Tibial artery (tissue), 4 donors: ENCODE measurements around the gene KCTD6.

Source experiments
- DNase-seq, 2 donors: peaks; one replicate each; pipeline ENCODE4 v3.0.0-alpha.2; 2019
- H3K27ac ChIP-seq, 2 donors: fragments of 200-600 bp; sonication (generic) in 1 of 2; 1 replicate in 1 of 2; 2 replicates in 1 of 2; pipeline ENCODE4 v1.5.1; 2018 to 2019; ENCODE audit warnings: mild to moderate bottlenecking in 1 of 2
- H3K27me3 ChIP-seq, 2 donors: fragments of 200-600 bp; sonication (generic) in 1 of 2; one replicate each; pipeline versions ENCODE4 v1.5.1 to v1.6.0; 2016 to 2019
- H3K36me3 ChIP-seq, 3 donors: fragments of 200-600 bp; sonication (generic) in 2 of 3; one replicate each; pipeline ENCODE4 v1.5.1; 2016 to 2019; ENCODE audit warnings: mild to moderate bottlenecking in 2 of 3
- H3K4me1 ChIP-seq, 4 donors: fragments of 200-600 bp; sonication (generic) in 2 of 4; 1 replicate in 3 of 4; 2 replicates in 1 of 4; pipeline ENCODE4 v1.5.1; 2016 to 2019
- H3K4me3 ChIP-seq, 2 donors: fragments of 200-600 bp; sonication (generic) in 1 of 2; 1 replicate in 1 of 2; 2 replicates in 1 of 2; pipeline ENCODE4 v1.5.1; 2018 to 2019; ENCODE audit warnings: mild to moderate bottlenecking in 2 of 2
- H3K9me3 ChIP-seq, 3 donors: fragments of 200-600 bp; sonication (generic) in 1 of 3; one replicate each; pipeline ENCODE4 v1.5.1; 2016 to 2019
- intact Hi-C: fragments of 100-400 bp; cut with DNase I; formaldehyde crosslinking; loops from one replicate; pipeline ENCODE4 v1.15.0; 2023; ENCODE audit warnings: low total_unique reads
- TF ChIP-seq, protein P1 (sequence below), 2 experiments: fragments of 200-600 bp in 1 of 2; fragments of 450-650 bp in 1 of 2; IDR thresholded peaks; one replicate each; pipeline ENCODE4 v1.5.1; 2017 to 2019; ENCODE audit warnings: antibody characterized with exemption in 2 of 2, mild to moderate bottlenecking in 1 of 2, moderate library complexity in 1 of 2

The KCTD6 gene

DNA sequence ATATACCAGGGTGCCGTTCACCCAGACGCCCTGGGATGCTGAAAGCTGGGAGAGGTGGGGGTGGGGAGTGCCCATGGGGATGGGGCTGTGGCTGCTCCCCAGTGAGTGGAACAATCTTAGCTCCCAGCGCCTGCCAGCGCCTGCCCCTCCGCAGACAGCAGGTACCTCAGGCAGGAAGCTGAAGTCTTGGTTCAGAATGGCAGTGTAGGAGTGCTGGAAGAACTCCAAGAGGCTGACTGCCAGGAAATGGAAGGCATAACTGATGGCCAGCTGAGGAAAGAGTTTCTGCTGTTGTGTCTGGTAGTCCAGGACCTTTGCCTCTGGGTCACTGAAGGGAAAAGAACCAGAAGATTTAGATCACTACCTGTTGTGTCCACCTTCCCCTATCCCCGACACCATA, 36.7 kb downstream of the KCTD6 start:
- no peak overlapping the region for H3K4me3 ChIP-seq
- peaks cover 23 to 80% (median 60%) of the 10 kb centered on the region in 3 donors for H3K36me3 ChIP-seq
- DNase-seq, result no peak
- TF ChIP-seq, protein P1, sequence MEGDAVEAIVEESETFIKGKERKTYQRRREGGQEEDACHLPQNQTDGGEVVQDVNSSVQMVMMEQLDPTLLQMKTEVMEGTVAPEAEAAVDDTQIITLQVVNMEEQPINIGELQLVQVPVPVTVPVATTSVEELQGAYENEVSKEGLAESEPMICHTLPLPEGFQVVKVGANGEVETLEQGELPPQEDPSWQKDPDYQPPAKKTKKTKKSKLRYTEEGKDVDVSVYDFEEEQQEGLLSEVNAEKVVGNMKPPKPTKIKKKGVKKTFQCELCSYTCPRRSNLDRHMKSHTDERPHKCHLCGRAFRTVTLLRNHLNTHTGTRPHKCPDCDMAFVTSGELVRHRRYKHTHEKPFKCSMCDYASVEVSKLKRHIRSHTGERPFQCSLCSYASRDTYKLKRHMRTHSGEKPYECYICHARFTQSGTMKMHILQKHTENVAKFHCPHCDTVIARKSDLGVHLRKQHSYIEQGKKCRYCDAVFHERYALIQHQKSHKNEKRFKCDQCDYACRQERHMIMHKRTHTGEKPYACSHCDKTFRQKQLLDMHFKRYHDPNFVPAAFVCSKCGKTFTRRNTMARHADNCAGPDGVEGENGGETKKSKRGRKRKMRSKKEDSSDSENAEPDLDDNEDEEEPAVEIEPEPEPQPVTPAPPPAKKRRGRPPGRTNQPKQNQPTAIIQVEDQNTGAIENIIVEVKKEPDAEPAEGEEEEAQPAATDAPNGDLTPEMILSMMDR (IDR thresholded peaks at IDR 0.05), result no peak
- no peaks in the 10 kb centered on the region for H3K27me3 ChIP-seq
- peaks cover 0 to 4% (median 3%) of the 10 kb centered on the region in 4 donors for H3K4me1 ChIP-seq
- intact Hi-C loops, result no loop called here
- H3K27ac ChIP-seq, result no peak overlapping the region
- H3K9me3 ChIP-seq, result no peaks in the 10 kb centered on the region

DNA sequence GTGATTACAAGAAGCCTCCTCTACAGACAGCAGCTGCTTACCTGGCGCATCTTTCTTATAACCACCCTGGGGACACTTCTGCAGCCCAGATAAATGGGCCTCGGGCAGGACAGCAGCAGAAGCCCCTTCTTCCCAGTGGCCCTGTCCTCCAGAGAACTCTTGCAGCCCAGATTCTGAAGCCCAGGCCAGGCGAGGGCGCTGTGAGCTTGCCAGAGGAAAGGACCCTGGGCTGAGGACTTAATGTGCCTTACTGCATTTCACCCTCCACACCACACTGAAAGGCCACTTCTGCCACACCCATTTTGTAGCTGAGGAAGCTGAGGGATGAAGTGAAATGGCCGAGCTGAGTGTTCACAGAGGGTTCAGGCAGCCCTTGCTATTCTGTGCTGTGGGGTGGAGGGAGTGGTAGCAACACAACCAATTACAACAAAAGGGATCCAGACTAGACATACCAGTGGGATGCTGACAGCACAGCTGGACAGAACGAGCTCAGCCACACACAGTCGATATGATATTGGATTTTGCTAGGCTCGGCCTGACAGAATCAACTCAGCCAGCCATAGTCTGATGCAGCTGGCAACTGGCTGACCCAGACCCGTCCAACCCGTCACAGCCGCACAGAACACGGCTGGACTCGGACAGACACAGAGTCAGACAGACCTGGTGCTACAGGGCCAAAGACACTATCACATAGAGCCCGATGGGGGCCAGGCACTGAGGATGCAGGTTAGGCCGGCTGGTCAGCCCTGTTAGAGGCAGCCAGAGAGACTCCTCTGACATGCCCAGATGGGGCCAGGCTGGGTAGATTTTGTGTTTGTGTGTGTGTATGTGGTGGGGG, 37.8 kb downstream of the KCTD6 start:
- intact Hi-C loops, result no loop called here
- TF ChIP-seq, protein P1 (IDR thresholded peaks at IDR 0.05), result no peak
- Histone ChIP-seq H3K9me3 (no peaks in the 10 kb centered on the region), H3K27me3 (no peaks in the 10 kb centered on the region), H3K4me1 (peaks cover 0 to 4% (median 3%) of the 10 kb centered on the region in 4 donors), H3K4me3 (no peak overlapping the region), H3K27ac (no peak overlapping the region), H3K36me3 (peaks cover 15 to 79% (median 62%) of the 10 kb centered on the region in 3 donors)
- DNase-seq, result no peak

DNA sequence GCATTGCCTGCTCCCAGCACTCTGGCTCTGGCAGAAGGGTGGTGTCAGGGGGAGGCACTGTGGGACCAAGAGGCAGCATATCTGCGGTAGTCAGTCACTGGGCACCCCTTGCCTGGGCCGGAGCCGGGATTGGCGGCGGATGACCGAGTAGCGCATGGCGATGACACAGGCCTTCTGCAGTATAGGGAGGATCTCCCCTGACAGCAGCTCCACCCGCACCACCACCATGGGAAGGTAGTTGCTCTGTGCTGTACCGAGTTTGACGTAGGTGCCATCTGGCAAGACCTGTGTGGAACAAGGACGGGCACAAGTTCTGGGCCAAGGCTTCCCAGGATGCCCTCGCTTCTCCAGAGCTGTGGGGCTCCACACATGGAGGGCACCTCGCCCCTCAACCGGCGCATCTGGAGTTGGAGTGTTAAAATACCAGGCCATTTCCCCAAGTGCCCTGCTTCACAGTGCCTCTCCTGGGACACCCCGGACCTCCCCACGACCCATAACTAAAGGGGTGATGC, 38.5 kb downstream of the KCTD6 start:
- peaks cover 13 to 75% (median 61%) of the 10 kb centered on the region in 3 donors for H3K36me3 ChIP-seq
- H3K27me3 ChIP-seq, result no peaks in the 10 kb centered on the region
- no peak for DNase-seq
- H3K4me1 ChIP-seq, result peaks cover 0 to 8% (median 5%) of the 10 kb centered on the region in 4 donors
- H3K4me3 ChIP-seq, result no peak overlapping the region
- TF ChIP-seq, protein P1 (IDR thresholded peaks at IDR 0.05), result no peak
- H3K27ac ChIP-seq, result no peak overlapping the region
- intact Hi-C loops, result no loop called here
- H3K9me3 ChIP-seq, result no peaks in the 10 kb centered on the region

DNA sequence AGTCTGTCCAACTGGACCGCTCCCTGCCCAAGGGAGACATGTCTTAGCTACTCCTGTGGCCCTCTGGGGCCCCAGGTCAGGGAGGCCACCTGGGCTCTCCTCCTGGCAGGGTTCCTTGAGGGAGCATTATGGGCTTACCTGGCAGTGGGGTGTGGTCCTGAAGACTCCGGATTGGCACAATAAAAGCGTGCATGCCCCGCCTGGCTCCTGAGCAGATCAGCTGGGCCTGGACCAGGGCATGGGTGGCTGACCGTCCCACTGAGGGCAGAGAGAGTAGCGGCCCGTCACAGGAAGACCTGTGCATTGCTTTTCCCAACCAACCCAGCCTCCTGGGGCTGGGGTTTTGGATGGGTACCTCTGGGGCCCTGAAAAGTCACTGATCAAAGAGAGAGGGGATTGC, 39.7 kb downstream of the KCTD6 start:
- Histone ChIP-seq H3K9me3 (no peaks in the 10 kb centered on the region), H3K4me3 (no peak overlapping the region), H3K4me1 (peaks cover 0 to 20% (median 16%) of the 10 kb centered on the region in 4 donors), H3K36me3 (peaks cover 13 to 64% (median 59%) of the 10 kb centered on the region in 3 donors), H3K27me3 (no peaks in the 10 kb centered on the region), H3K27ac (no peak overlapping the region)
- TF ChIP-seq, protein P1 (IDR thresholded peaks at IDR 0.05), result no peak
- DNase-seq, result no peak
- intact Hi-C loops, result no loop called here

DNA sequence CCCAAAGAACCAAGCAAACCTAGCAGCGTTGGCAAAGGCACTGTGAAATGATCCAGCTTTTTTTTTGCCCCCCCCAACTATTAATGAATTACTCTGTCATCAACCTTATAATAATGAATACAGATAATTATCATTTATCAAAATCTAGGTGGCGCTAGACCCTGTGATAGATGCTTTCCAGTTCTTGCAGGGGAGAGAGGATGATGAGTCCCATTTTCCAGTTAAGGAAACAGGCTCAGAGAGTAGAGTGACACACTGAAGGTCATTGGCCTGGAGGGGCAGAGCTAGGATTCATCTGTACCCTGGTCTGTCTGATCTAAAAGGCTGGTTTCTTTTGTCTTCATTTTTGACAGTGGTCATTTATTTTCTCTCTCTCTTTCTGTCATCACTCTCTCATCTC, 40.1 kb downstream of the KCTD6 start:
- Histone ChIP-seq H3K27me3 (no peaks in the 10 kb centered on the region), H3K36me3 (peaks cover 13 to 60% (median 59%) of the 10 kb centered on the region in 3 donors), H3K27ac (no peak overlapping the region), H3K4me1 (peaks cover 0 to 24% (median 18%) of the 10 kb centered on the region in 4 donors), H3K9me3 (no peaks in the 10 kb centered on the region), H3K4me3 (no peak overlapping the region)
- DNase-seq, result no peak
- intact Hi-C loops, result no loop called here
- TF ChIP-seq, protein P1 (IDR thresholded peaks at IDR 0.05), result no peak
